OCI-LY3 (cell line): Measurements from ENCODE around the gene UBAC1.

ENCODE experiments used
- CTCF ChIP-seq: fragments of 200-600, 300-600 bp; sonication (generic); IDR thresholded peaks from 2 replicates; pipeline ENCODE4 v1.5.1; 2014; ENCODE audit warnings: antibody characterized with exemption, low read length, low read depth
- EZH2phosphoT487 ChIP-seq: fragments of 200-600 bp; shearing (Covaris generic); IDR thresholded peaks from 2 replicates; pipeline ENCODE4 v1.6.1; 2018; ENCODE audit warnings: antibody characterized with exemption, mixed run types, low read depth

- no peak for TF ChIP-seq CTCF
- no peak for TF ChIP-seq EZH2phosphoT487
These were observed 48.3 kb upstream of the UBAC1 start for GRCh38 chr9:136009516-136009915.
